ENCODE results near the gene RHOU.

- TF ChIP-seq CTCF (conservative IDR thresholded peaks at IDR 0.05; ENCODE audit: low read depth, low read length) (no peak), EZH2 (IDR thresholded peaks at IDR 0.05; ENCODE audit: borderline replicate concordance, low read depth, low read length, poor library complexity, severe bottlenecking) (no peak)
Measured at GRCh38 chr1:228742281-228742860, 7.1 kb downstream of the RHOU start.

All from A673 (cell line).